Gastroesophageal sphincter (tissue), 3 donors: ENCODE results near the gene LEMD2.

ENCODE experiments used
- EP300 ChIP-seq: sonication (generic); formaldehyde crosslinking; IDR thresholded peaks from one replicate; pipeline ENCODE4 v1.6.1; 2017; ENCODE audit warnings: antibody characterized with exemption, mild to moderate bottlenecking
- POLR2A ChIP-seq, 2 donors: fragments of 450-650 bp; IDR thresholded peaks; one replicate each; pipeline ENCODE4 v1.6.1; 2017; ENCODE audit warnings: antibody characterized with exemption in 2 of 2, mild to moderate bottlenecking in 2 of 2, moderate library complexity in 1 of 2
- POLR2AphosphoS5 ChIP-seq: sonication (generic); formaldehyde crosslinking; IDR thresholded peaks from one replicate; pipeline ENCODE4 v1.6.1; 2017; ENCODE audit warnings: antibody characterized with exemption
- TF ChIP-seq, protein P1 (sequence below), 4 experiments: fragments of 200-600 bp in 2 of 4; fragments of 450-650 bp in 2 of 4; sonication (generic) in 1 of 4; IDR thresholded peaks; one replicate each; pipeline ENCODE4 v1.5.1; 2017 to 2019; ENCODE audit warnings: antibody characterized with exemption in 4 of 4, mild to moderate bottlenecking in 2 of 4, moderate library complexity in 2 of 4

DNA sequence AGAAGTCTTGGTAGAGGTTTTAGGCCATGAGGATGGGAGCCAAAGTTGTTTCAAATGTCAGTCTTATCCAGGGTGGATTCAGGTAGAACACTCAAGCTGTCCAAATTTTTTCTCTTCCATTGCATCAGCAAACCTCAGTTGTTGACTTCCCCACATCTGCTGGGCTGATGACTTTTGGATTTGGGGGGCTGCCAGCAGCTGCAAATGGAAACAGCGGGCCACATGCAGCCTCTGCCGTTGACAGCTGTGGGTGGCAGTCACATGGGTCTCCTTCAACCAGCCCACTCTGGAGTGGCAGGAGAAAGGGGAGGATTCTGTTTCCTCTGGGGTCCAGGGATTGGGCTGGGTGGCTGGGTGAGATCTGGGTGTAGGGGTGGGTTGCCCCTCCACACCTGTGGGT, 20.7 kb upstream of the LEMD2 start:
- TF ChIP-seq, protein P1, sequence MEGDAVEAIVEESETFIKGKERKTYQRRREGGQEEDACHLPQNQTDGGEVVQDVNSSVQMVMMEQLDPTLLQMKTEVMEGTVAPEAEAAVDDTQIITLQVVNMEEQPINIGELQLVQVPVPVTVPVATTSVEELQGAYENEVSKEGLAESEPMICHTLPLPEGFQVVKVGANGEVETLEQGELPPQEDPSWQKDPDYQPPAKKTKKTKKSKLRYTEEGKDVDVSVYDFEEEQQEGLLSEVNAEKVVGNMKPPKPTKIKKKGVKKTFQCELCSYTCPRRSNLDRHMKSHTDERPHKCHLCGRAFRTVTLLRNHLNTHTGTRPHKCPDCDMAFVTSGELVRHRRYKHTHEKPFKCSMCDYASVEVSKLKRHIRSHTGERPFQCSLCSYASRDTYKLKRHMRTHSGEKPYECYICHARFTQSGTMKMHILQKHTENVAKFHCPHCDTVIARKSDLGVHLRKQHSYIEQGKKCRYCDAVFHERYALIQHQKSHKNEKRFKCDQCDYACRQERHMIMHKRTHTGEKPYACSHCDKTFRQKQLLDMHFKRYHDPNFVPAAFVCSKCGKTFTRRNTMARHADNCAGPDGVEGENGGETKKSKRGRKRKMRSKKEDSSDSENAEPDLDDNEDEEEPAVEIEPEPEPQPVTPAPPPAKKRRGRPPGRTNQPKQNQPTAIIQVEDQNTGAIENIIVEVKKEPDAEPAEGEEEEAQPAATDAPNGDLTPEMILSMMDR (IDR thresholded peaks at IDR 0.05): no peak
- TF ChIP-seq POLR2A (IDR thresholded peaks at IDR 0.05): no peak
- no peak for TF ChIP-seq EP300
- TF ChIP-seq POLR2AphosphoS5: no peak
